Measurements from ENCODE around the gene EMCN.
A peak's percentile ranks its signal among the peaks of the same experiment; 100 is the strongest.
"Not testable (repeated sequence)": the region's sequence is repeated elsewhere in the genome, so short reads cannot be mapped to it uniquely, and the experiment has no call there.

EMCN gene

GRCh38 chr4:100492129-100492528 is 25.7 kb downstream of the EMCN start:
- DNase-seq: no peak

DNA sequence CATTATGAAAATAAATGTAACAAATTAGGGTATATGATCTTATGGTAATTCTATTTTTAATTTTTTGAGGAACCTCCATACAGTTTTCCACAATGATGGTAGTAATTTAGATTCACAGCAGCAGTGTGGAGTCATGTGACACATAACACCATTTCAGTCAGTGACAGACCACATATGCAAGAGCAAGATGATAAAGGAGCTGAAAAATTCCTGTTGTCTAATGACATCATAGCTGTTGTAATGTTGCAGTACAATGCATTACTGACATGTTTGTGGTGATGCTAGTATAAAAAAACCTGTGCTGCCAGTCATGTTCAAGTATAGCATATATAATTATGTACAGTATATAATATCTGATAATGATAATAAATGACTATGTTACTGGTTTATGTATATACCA is 28.5 kb downstream of the EMCN start:
- DNase-seq: peak; percentile 34

- DNase-seq: no peak
Observed at GRCh38 chr4:100486496-100486895, 31.3 kb downstream of the EMCN start.

GRCh38 chr4:100483796-100484195 is 34.0 kb downstream of the EMCN start:
- no peak for DNase-seq

GRCh38 chr4:100479971-100480370 is 37.9 kb downstream of the EMCN start:
- no peak for DNase-seq

GRCh38 chr4:100469555-100469954 is 48.3 kb downstream of the EMCN start:
- no peak for DNase-seq

GRCh38 chr4:100466501-100466900 is 51.3 kb downstream of the EMCN start:
- no peak for DNase-seq

DNA sequence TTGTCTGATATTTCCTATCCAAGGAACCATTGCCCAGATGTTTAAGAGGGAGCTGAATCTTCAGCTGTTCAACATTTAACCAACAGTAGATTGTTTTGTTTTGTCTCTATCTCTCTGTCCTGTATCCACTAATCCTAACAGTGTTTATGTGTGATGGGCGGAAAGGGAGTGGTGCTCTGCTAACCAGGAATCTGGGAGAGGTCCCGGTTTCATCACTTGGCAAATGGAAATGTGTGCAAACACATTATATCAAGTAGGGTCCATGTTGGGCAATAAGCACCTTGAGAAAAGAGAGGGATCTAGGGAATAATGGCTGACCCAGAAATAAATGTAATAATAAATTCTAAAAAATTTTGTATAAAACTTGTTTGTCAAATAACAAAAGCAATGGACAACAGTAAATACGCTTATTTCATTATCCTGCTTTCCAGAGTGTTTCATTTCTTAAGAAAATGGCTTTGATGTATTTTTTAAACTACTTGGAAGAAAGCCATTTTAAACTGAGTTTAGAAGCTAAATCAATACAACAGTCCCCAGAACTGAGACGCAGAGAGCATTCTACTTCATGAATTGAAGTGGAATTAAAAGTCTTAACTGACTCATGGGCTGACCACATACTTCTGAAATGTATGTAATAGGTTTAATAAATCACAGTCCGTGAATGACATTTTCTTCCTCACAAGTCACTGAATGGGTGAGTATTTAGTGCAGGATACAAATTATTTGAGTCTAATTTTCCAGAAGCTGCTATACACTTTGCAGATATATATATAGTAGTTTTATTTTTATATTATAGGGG is 55.8 kb downstream of the EMCN start:
- DNase-seq: peak; percentile 64

GRCh38 chr4:100450449-100450848 is 67.4 kb downstream of the EMCN start:
- peak; percentile 8 for DNase-seq

- no peak for DNase-seq
Observed at GRCh38 chr4:100431416-100431815, 86.4 kb downstream of the EMCN start.

GRCh38 chr4:100430451-100430850 is 87.4 kb downstream of the EMCN start:
- no peak for DNase-seq

- DNase-seq: no peak
Observed at GRCh38 chr4:100429616-100430015, 88.2 kb downstream of the EMCN start.

DNA sequence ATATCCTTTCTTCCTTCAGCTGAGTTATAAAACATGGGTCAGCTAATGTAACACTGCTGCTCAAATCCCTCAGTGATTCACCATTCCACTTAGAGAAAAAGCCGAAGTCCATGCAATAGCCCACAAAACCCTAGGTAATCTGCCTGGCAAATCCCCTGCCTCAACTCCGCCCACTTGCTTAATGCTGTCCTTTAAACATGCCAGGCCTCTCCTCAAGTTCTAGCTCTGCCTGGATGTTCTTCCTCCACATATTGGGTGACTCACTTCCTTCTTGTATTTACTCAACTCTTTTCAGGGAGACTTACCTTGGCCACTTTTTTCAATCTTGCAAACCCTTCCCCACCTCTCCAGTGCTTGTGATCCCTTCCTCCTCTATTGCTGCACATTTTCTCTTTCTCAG is 89.8 kb downstream of the EMCN start:
- peak; percentile 24 for DNase-seq

DNA sequence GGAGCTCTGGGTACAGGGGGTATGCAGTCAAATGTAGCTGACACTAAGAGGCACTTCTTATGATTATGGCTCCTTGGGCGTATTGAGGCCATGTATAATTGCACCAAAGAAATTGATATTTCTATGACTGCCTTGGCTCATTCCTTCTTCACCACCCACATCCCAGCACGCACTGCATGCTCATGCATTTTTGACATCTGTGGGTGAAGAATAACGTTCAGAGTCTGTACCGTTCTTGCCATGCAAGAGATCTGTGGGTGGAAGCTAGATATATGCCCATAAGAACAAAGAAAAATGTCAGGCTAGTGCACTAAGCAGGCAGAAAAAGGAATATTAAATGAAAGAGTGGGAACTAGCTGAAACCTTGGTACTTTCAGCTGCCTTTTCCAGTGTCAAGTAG is 93.4 kb downstream of the EMCN start:
- no peak for DNase-seq

- no peak for DNase-seq
Observed at GRCh38 chr4:100422894-100423293, 94.9 kb downstream of the EMCN start.

GRCh38 chr4:100421361-100421978 is 96.4 kb downstream of the EMCN start:
- peak; percentile 66 for DNase-seq

DNA sequence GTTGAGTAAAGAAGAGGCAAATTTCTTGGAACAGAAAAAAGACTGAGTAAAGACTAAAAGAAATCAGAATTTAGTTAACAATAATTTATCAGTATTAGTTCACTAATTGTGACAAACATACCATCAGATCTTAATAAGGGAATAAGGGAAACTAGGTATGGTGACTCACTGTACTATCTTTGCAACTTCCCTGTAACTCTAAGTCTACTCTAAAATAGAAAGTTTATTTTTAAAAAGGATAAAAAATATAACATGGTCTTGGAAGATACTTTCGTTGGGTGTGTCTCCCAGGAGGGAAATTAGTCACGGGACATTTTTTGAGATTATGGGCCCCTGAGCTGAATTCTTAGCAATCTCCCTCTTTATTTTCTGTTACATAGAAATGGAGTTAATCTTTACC is 97.3 kb downstream of the EMCN start:
- DNase-seq: peak; percentile 59

- DNase-seq: no peak
Observed at GRCh38 chr4:100417565-100417964, 100.3 kb downstream of the EMCN start.

GRCh38 chr4:100414016-100414790 is 103.6 kb downstream of the EMCN start:
- DNase-seq: no peak

DNA sequence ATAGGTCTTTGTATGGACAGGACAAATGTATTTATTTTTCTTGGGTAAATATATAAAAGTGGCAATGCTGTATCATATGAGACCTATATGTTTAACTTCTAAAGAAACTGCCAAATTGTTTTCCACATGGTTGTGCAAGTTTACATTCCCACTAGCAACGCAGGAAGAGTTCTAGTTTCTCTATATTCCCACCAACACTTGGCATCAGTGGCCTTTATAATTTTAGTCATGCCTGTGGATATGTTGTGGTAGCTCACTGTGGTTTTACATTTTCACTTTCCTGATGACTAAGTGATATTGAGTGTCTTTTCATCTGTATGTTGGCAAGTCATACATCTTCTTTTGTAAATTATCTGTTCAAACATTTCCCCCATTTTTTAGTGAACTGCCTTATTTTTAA is 126.0 kb downstream of the EMCN start:
- peak; percentile 62 for DNase-seq

DNA sequence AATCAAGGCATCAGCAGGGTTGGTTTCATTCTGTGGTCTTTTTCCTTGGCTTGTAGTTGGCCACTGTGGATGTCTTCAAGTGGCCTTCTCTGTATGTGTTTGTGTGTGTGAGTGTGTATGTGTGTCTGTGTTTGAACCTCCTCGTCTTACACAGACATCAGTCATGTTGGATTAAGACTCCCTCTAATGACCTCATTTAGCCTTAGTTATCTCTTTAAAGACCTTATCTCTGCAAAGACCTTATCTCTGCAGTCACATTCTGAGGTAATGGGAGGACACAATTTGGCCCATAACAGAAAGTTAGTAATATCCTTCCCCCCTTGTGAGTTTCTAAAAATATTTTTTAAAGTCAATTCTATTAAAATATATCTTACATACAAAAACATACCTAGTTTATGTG is 126.7 kb downstream of the EMCN start:
- no peak for DNase-seq

DNA sequence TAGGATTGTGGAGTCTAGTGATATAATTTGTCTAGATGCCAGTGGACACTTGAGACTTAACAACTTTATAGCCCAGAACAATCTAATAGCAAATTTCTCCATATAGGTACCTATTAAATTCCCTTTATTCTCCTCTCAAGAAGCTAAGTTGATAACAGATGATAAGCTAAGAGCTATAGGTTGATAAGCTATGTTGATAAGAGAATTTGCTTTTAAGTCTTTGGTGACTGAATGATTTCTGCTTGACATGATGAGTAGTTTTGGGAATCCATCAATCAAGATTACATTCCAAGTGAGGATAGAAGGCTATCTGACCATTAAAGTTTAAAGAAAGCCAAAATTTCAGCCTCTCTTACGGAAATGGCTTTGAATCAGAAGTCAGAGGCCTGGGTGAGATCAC is 131.6 kb downstream of the EMCN start:
- DNase-seq: no peak

DNA sequence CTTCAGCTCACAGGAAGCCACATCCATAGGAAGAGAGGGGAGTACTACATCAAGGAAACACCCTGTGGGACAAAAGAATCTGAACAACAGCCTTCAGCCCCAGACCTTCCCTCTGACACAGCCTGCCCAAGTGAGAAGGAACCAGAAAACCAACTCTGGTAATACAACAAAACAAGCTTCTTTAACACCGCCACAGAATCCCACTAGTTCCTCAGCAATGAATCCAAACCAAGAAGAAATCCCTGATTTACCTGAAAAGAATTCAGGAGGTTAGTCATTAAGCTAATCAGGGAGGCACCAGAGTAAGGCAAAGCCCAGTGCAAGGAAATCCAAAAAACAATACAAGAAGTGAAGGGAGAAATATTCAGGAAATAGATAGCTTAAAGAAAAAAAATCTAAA is 137.4 kb downstream of the EMCN start:
- not testable (repeated sequence) for DNase-seq
